HG03045 (cell line): ENCODE results near the gene SLC6A12.

Experiments used
- ATAC-seq: cut with Tn5 transposase; IDR thresholded peaks from one replicate; pipeline ENCODE4 v1.9.1; 2021; ENCODE audit warnings: mild to moderate bottlenecking, moderate library complexity; ENCODE audit not compliant: unreplicated experiment

Gene SLC6A12

DNA sequence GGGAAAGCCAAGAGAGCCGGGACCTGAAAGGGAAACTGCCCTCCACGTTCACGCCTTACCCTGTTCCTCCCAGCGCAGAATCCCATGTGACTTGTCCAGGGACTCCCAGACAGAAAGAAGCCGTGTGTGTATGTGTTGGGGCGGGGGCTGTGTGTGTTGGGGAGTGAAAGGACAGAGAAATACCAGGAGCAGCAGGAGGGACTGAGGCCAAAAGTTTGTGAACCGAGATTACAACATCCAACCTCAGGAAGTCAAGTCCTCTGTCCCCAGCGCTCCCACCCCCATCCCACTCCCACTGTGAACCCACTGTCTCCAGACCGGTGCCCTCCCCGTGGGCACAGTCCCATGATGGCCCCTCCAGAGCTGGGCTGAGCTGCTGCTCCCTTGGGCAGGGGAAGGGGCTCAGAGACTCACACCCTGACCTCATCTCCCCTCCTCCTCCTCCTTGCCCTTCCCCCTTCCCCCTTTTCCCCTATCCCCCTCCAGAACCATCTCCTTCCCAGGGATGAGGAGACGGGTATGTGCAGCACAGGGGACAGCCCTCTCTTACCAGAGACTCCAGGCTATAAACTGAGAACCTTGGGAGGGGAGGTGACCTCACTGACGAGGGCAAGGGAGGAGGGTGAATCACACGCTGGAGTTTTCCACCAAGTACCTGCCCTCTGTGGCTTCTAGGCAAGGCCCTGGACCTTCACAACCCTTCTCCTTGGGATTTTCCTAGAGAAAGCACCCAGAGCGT lies at the start of gene SLC6A12:
TSS of gene SLC6A12 (minus strand) at position 155 of the 739 bp plus-strand sequence. CDS start 4,171 bp downstream, outside the sequence.
- no peak for ATAC-seq

DNA sequence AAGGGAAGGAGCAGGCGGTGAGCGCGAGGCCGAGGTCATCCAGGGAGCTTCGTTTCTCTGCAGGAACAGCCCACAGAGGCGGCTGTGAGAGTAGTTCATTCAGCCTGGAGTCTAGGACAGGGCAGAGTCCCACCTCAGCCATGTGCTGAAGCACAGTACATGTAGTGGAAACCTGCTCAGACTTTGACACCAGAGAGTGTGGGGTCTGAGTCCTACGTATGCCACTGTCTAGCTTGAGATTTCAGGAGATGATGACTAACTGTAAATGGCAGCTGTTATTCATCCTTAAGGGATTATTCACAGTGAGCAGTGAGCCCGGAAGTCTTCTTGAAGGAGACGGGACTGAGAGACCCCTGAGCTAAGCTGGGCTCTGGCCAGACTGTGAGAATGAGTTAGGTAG lies 49.6 kb upstream of the SLC6A12 start:
- ATAC-seq, result no peak

DNA sequence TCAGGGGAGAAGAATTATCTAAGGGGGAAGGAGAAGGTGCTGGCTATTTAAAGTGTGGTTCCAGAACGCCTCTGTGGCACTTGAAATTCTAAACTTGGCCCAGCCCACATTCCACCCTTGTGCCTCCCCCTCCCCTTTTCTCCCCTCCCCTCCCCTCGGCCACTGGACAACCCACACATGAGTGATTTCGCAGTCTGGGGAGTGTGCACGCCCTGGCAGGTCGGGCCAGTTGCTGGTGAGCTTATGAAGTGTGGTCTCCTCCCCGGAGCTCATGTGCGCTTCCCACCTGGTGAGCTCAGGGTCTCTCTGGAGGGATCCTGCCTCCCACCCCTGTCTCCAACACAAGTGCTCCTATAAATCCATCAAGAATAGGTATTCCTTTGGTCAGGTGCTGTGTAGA lies 48.9 kb upstream of the SLC6A12 start, which contains the start of gene SLC6A13:
TSS of gene SLC6A13 (minus strand) at position 20 of the 400 bp plus-strand sequence. CDS start 2,784 bp downstream, outside the sequence.
- no peak for ATAC-seq

DNA sequence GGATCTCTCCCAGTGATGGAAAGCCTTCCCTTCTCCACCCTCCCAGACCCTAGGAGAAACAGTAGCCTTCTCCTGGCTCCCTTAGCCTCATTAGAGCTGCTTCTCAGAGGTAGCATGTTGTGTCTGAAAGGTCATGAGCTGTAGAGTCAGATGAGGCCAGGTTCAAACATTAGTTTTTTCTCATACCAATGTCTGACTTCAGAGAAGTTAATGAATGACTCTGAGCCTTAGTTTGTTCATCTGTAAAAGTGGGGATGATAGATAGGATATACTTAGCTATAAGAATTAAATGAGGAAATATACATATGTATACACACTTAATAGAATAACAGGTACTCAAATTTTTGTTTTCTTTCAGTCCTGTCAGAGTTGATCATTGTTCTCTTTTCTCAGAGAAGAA lies 48.2 kb upstream of the SLC6A12 start:
- no peak for ATAC-seq

DNA sequence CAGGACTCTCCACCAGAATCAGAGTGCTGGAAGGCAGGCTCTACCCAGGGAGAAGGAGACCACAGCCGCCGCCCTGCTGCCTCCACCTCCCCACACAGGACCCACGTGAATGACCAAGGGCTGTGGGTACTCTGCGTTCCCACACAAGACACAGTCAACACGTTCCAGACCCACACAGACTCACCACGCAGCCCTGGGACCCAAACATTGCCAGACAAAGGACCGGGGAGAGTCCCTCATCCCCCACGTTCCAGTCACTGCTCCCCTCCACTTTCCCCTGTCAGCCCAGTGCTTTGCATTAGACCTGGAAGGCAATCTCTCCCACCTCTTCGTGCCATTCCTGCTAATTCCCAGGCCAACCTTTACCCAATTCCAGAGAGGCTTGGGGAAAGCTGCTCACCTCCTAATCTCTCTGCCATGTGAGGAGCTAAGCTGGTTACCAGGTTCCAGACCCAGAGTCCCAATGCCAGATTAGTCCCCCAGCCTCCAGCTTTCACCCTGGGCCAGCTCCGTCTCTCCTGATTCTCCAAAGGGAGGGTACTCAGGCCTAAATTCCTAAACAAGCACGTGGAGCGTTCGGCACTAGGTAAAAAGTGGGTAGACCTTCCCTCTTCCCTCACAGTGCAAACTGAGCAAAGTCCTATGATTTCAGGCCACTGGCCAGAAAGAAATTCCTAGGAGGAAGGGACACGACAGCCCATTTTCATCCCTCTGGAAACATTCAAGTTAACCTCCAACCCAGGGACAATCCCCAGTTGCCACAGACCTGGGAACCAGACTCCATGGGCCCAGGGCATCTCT lies 43.8 kb upstream of the SLC6A12 start:
- no peak for ATAC-seq

DNA sequence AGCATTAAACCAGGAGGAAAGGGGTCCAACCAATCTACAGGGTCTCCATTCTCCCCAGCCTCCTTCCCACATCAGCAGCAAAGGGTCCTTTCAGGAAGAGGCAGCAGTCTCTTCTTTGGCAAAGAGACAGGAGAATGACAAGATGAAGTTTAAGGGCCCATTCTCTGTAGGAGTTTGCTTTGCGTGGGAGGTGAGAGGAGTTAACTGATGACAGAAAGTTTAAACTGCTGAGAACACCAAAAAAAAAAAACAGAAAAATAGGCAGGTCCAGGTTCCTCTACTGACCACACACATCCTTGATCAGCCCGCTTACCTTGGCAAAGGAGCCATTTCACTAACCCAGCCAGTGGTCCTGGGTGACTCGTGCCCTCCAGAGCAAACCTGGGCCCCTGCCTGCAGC lies 43.0 kb upstream of the SLC6A12 start:
- ATAC-seq, result no peak

DNA sequence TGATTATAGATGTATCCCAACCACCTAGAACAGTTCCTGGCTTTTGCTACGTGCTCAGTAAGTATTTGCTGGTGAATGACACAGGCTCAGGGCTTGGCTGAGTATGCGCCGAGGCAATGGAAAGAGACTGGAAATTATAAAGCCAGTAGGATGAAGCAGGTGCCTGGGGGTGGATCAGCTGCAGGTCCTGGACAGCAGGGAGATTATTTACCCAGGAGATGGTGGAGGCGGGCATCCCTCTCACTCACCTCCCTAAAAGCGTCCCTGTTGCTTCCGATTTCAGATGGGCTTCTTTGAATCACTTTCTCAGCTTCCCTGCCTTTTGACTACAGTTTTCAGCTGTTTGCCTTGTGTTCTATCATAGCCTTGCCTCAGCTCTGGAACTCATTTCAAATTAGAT lies 42.3 kb upstream of the SLC6A12 start:
- ATAC-seq, result no peak

DNA sequence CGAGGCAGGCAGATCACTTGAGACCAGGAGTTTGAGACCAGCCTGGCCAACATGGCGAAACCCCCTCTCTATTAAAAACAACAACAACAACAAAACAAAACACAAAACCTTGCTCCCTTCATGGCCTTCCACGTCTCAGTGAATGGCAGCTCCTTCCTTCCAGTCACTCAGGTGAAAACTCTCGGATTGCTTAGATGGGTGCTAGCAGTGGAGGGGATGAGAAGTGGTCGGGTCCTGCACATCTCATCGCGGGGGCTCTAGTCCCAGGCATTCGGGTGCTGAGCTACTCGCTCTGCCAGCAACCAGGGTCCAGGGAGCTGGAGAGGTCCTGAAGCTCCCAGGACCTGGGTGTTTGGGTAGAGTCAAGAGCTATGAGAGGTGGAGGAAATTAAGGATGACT lies 41.0 kb upstream of the SLC6A12 start:
- ATAC-seq, result no peak

DNA sequence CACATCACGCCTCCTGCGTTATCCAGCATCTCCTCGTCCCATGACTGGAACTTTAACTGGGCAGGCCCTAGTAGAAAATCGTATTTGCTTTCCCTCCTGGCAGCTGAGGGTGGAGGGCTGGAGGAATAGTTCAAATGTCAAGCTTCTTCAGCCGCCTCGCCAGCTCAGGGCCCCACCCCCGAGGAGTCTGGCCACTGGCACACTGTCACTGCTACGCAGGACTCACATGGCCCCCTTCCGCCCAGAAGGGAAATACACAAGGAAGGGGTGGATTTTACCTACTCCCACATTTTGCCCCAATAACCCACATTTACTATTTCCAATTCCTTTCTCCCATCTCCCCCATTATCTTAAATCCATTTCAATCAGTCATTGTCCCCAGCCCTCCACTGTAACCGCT lies 40.1 kb upstream of the SLC6A12 start:
- ATAC-seq, result no peak

DNA sequence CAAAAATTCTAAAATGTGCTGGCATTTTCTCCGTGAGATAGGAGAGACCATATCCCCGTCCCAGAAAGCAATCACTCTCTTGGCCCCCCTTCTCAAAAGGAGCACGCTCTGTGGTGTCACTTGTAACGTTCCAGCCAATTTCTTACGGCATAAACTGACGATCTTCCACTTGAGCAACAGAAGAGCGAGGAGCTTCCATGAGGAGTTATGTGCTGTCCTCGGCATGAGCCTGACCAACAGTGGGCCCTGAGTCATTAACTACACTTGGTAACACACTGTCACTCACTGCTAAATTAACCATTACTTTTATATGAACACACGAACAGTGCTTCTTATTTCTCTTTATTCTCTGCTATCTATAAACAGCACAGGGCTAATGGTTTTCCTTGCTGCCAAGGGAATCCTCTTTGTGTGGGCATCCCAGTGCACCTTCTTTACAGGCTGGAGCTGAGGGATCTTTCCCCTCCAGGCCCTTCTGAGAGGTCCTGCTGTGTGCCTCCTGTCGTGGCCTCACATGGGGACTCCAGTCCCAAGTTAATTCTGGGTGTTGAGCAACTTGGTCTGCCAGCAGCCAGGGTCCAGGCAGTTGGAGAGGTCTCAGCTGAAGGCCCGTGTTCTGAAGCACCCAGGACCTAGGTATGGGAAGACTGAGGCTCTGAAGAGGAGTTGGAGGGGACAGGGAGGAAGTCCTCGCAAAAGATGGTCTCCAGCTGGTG lies 39.3 kb upstream of the SLC6A12 start:
- ATAC-seq, result no peak

DNA sequence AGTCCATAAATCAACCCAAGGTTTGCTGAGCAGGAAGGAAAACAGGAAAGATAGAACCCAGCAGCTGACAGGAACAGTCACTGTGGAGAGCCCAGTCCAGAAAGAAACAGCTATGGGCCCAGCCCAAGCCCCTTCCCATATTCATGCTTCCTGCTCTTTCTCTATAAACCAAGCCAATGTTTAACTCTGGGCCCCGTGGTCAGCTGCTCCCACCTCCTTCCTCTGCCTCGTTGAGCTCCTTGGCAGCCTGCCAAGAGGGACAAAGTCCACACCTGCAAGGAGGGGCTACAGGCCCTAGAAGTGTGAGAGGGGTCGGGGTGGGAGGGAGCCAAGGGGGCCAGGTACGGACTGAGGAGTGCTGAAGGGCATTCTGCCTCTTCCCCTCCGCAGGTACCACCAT lies 38.7 kb upstream of the SLC6A12 start:
- ATAC-seq, result no peak

DNA sequence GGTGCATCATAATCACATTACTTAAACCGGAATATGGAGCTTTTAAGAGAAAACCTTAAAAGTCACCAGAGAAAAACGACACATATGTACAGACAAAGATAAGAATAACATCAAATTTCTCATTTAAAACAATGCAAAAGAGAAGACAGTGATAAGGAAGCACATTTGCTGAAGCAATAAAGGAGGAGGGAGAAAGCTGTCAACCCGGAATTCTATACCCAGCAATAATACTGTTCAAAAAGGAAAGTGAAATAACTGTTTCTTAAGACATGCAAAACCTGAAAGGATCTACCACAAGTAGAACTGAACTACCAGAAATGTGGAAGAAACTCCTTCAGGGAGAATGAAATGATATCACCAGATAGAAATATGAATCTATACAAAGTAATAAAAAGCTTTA lies 33.3 kb upstream of the SLC6A12 start:
- no peak for ATAC-seq

DNA sequence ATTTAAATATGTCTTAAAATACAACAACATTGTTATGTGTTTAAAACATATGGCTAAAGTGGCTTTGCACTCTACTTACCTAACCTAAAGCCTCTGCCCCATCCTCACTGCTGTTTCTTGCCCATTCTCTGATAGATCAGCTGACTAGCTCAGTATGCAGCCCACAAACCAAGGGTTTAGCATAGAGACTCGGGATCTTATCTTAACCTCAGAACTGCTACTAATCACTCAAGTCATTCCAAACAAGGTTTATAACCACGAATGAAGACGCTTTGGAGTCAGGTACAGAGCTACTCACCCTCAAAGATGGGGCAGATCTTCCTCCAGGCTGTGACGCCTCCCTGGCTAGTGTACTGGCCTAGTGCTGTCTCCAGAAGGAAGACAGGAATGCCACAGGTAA lies 29.4 kb upstream of the SLC6A12 start:
- no peak for ATAC-seq

DNA sequence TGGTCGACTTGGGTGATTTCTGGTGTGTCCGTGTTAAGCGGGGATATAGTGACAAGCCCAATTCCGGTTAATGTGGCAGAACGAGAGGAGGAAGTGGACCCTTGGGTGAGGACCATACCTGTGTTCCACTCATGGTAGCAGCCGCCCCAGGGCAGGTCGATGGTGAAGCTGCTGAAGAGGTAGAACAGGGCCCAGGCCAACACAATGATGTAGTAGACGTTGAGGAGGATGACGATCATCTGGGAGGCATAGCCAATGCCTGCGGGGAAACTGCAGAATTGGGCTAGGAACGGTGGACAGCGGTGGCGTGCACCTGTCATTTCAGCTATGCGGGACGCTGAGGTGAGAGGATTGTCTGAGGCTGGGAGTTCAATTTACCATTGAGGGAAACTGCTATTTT lies 28.5 kb upstream of the SLC6A12 start:
- no peak for ATAC-seq

DNA sequence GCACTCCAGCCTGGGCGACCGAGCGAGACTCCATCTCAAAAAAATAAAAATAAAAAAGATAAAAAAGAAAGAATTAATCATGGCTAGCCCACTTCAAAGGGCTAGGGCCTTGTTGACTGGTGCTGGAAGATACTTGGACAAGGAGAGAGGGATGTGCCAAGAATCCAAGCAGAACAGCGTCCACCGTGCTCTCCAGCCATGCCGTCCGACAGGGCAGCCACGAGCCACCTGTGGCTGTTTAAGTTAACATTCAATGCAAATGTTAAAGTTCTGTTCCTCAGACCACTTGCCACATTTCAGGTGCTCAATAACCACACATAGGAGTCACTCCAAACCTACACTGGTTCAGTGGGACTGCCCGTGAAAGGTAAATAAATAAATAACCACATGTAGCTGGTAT lies 27.3 kb upstream of the SLC6A12 start:
- no peak for ATAC-seq

DNA sequence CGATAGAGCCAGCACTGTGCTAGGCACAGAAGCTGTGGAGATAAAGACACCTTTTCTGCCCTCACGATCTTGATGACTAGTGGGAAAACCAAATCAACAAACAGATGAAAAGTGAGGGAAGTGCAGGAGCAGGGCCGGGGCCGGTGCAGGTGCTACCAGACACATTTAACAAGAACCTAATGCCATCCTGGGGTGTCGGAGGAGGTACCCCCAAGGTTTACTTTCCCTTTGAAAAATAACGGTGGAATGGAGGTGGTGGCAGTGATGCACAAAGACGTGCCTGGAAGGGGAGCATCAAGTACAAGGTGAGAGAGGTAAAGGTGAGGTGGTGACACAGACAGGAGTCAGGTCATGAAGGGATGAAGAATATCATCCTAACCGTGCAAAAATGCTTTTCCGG lies 26.6 kb upstream of the SLC6A12 start:
- no peak for ATAC-seq

DNA sequence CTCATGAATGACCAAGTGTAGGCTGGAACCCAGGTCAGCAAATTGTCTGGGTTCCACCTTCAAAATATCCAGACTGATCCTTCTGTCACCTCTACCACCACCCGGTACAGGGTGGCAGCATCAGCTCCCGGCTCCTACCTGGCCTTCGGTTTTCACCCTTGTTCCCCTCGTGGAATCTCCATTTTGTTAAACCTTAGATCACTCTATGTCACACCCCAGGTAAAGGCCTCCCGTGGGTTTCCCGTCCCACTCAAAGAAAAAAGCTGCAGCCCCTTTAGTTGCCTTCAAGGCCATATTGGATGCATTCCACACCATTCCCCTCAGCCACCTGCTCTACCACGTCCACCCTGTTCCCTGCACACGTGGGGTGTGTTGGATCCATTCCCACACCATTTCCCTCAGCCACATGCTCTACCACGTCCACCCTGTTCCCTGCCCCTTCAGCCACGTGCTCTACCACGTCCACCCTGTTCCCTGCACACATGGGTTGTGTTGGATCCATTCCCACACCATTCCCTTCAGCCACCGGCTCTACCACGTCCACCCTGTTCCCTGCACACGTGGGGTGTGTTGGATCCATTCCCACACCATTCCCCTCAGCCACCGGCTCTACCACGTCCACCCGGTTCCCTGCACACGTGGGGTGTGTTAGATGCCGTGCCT lies 24.9 kb upstream of the SLC6A12 start:
- ATAC-seq, result no peak

DNA sequence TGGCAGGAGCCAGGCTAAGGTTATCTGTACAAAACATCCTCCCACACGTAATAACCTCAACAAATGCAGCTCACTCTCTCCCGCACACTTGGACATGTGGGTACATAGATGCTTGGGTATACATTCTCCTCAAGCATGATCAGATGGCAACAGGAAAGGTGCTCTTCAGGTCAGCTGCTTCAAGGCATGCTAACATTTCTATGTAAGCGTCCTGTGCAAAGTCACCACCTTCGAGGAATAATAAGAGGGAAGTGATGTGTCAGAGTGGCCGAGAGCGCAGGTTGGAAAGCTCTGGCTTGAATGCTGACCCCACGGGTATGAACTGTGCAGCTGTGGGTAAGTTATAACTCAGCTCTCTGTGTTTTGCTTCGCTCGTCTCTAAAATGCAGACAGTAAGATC lies 24.2 kb upstream of the SLC6A12 start:
- ATAC-seq, result no peak

DNA sequence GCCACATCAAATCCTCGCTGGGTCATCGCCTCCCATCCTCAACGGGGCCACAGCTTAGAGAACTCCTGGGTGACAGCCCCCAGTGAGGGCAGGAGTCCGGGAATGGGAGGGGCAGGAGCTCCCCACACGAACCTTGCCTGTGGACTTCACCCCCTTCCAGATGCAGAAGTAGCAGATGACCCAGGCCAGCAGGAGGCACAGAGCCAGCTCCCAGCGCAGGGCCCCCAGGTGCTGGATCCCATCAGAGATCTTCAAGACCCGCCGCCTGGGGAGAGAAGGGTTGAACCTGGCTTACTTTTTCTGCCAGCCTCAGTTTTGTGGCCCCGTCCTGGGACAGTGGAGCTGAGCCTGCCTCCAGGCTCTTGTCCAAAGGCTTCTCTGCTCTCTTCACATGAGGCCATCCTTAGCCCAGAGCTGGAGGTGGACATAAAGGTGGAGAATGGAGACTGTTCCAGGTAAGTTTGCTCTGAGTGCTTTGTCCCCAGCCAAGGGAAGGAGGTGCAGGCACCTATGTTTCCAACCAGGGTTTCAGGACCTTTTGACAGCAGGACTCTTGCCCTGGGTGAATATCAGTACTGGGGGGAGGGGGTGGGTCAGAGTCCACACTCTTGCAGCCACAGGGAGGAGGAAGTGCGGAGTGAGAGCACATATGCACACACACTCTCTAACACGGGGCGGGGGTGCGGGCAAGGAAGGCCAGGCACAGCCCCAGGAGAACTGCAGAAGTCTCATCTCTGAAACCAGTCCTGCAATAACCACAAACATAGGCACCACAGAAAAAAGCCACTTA lies 23.3 kb upstream of the SLC6A12 start:
- no peak for ATAC-seq

DNA sequence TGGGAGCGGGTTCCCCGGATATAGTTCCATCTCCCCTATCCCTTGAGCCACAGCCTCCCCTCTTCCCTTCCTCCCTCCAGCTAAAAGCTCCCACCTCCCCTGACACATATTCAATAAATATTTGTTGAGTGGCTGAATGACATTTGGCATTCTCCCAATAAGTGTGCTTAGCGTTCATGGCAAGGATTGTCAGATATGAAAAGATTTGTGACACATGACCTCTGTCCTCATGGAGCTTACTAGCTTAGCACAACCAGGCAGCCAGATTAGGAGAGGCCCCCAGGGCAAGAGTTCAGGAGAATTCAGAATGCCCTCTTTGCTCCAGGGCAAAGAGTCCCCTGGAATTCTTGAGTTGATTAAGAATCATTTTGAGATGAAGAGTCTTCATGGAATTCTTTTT lies 22.5 kb upstream of the SLC6A12 start:
- ATAC-seq, result no peak
